Activated T-helper 2 cell treated with anti-CD3 and anti-CD28 coated beads, Interferon-gamma antibody, Interleukin-2, Interleukin-4, amounts not matched to agents 10 μg/mL and 5 μg/mL and 100 μg/mL, durations not matched to agents 14 hours and 24 hours and 36 hours (primary cell): ENCODE results near the gene PDZD7. TPM values are rescaled to one million over a fixed set of nuclear protein-coding genes. Genes with fewer than 3 reads are reported as not detected.

ENCODE experiments used
- DNase-seq: peaks from one replicate; pipeline ENCODE4 v3.0.0; 2021; ENCODE audit warnings: low spot score
- H3K27ac Mint-ChIP-seq: one replicate; pipeline ENCODE4 v1.8.0; 2021; ENCODE audit warnings: mixed read lengths
- H3K27me3 Mint-ChIP-seq: one replicate; pipeline ENCODE4 v1.8.0; 2021; ENCODE audit warnings: low read depth, mixed read lengths
- H3K36me3 Mint-ChIP-seq: one replicate; pipeline ENCODE4 v1.8.0; 2021; ENCODE audit warnings: low read depth, mixed read lengths
- H3K4me1 Mint-ChIP-seq: one replicate; pipeline ENCODE4 v1.8.0; 2021; ENCODE audit warnings: low read depth, mixed read lengths
- H3K4me3 Mint-ChIP-seq: one replicate; pipeline ENCODE4 v1.8.0; 2021; ENCODE audit warnings: low read depth, mild to moderate bottlenecking, moderate library complexity, mixed read lengths
- H3K9me3 Mint-ChIP-seq: one replicate; pipeline ENCODE4 v1.8.0; 2021; ENCODE audit warnings: mixed read lengths
- intact Hi-C: fragments of 100-400 bp; cut with micrococcal nuclease; formaldehyde crosslinking; loops from one replicate; pipeline ENCODE4 v1.15.1; 2023
- total RNA-seq: library from RNA; stranded (reverse); gene quantifications from 2 replicates; pipeline ENCODE4 v1.2.3, GENCODE V29; 2022

The PDZD7 gene
- total RNA-seq, 1 donor from 2014 or later, result 0.64 TPM

- Mint-ChIP-seq H3K9me3 (no peaks in the 10 kb centered on the region), H3K27me3 (no peaks in the 10 kb centered on the region), H3K4me1 (peaks cover 23% of the 10 kb centered on the region), H3K27ac (no peak overlapping the region), H3K36me3 (peaks cover 4% of the 10 kb centered on the region), H3K4me3 (no peak overlapping the region)
- intact Hi-C loops, result no loop called here
- DNase-seq, result no peak
Measured at GRCh38 chr10:101056365-101057151, 25.6 kb upstream of the PDZD7 start.

- peaks cover 25% of the 10 kb centered on the region for H3K4me1 Mint-ChIP-seq
- peaks cover 4% of the 10 kb centered on the region for H3K36me3 Mint-ChIP-seq
- no peak overlapping the region for H3K27ac Mint-ChIP-seq
- peaks cover 4% of the 10 kb centered on the region for H3K27me3 Mint-ChIP-seq
- DNase-seq, result no peak
- H3K4me3 Mint-ChIP-seq, result no peak overlapping the region
- no peaks in the 10 kb centered on the region for H3K9me3 Mint-ChIP-seq
- intact Hi-C loops, result no loop called here
Measured at GRCh38 chr10:101055411-101055810, 24.5 kb upstream of the PDZD7 start.

- intact Hi-C loops, result no loop called here
- H3K9me3 Mint-ChIP-seq, result no peaks in the 10 kb centered on the region
- H3K36me3 Mint-ChIP-seq, result peaks cover 4% of the 10 kb centered on the region
- peaks cover 24% of the 10 kb centered on the region for H3K4me1 Mint-ChIP-seq
- H3K27me3 Mint-ChIP-seq, result peaks cover 7% of the 10 kb centered on the region
- H3K27ac Mint-ChIP-seq, result no peak overlapping the region
- DNase-seq, result no peak
- no peak overlapping the region for H3K4me3 Mint-ChIP-seq
Measured at GRCh38 chr10:101054876-101055275, 23.9 kb upstream of the PDZD7 start.

GRCh38 chr10:101054351-101054750 lies 23.4 kb upstream of the PDZD7 start:
- H3K4me1 Mint-ChIP-seq, result peaks cover 21% of the 10 kb centered on the region
- H3K9me3 Mint-ChIP-seq, result no peaks in the 10 kb centered on the region
- H3K36me3 Mint-ChIP-seq, result peaks cover 4% of the 10 kb centered on the region
- H3K27me3 Mint-ChIP-seq, result peaks cover 12% of the 10 kb centered on the region
- no peak for DNase-seq
- H3K27ac Mint-ChIP-seq, result no peak overlapping the region
- intact Hi-C loops, result no loop called here
- no peak overlapping the region for H3K4me3 Mint-ChIP-seq

GRCh38 chr10:101053516-101053915 lies 22.6 kb upstream of the PDZD7 start:
- DNase-seq, result no peak
- peaks cover 4% of the 10 kb centered on the region for H3K36me3 Mint-ChIP-seq
- H3K27me3 Mint-ChIP-seq, result peaks cover 21% of the 10 kb centered on the region
- no peaks in the 10 kb centered on the region for H3K9me3 Mint-ChIP-seq
- H3K4me3 Mint-ChIP-seq, result no peak overlapping the region
- intact Hi-C loops, result no loop called here
- no peak overlapping the region for H3K27ac Mint-ChIP-seq
- H3K4me1 Mint-ChIP-seq, result peaks cover 16% of the 10 kb centered on the region

GRCh38 chr10:101052285-101052684 lies 21.4 kb upstream of the PDZD7 start:
- peaks cover 32% of the 10 kb centered on the region for H3K27me3 Mint-ChIP-seq
- H3K4me3 Mint-ChIP-seq, result no peak overlapping the region
- DNase-seq, result no peak
- intact Hi-C loops, result no loop called here
- peaks cover 18% of the 10 kb centered on the region for H3K4me1 Mint-ChIP-seq
- no peak overlapping the region for H3K27ac Mint-ChIP-seq
- no peaks in the 10 kb centered on the region for H3K9me3 Mint-ChIP-seq
- peaks cover 4% of the 10 kb centered on the region for H3K36me3 Mint-ChIP-seq

GRCh38 chr10:101050208-101051069 lies 19.5 kb upstream of the PDZD7 start:
- intact Hi-C loops, result no loop called here
- H3K36me3 Mint-ChIP-seq, result no peaks in the 10 kb centered on the region
- no peaks in the 10 kb centered on the region for H3K9me3 Mint-ChIP-seq
- peaks cover 13% of the 10 kb centered on the region for H3K4me1 Mint-ChIP-seq
- peak; percentile 72 for DNase-seq
- peak overlapping the region; percentile 39 for H3K4me3 Mint-ChIP-seq
- H3K27me3 Mint-ChIP-seq, result peaks cover 47% of the 10 kb centered on the region
- no peak overlapping the region for H3K27ac Mint-ChIP-seq

GRCh38 chr10:101047961-101048892 lies 17.3 kb upstream of the PDZD7 start:
- H3K9me3 Mint-ChIP-seq, result no peaks in the 10 kb centered on the region
- H3K27me3 Mint-ChIP-seq, result peaks cover 63% of the 10 kb centered on the region
- no peak overlapping the region for H3K4me3 Mint-ChIP-seq
- H3K36me3 Mint-ChIP-seq, result no peaks in the 10 kb centered on the region
- no peak for DNase-seq
- H3K4me1 Mint-ChIP-seq, result peaks cover 13% of the 10 kb centered on the region
- no peak overlapping the region for H3K27ac Mint-ChIP-seq
- intact Hi-C loops, result loop anchor here (5.0 to 10.0 kb wide), 2 partner anchors 74 to 187 kb away; no protein-coding TSS in a partner anchor

- Mint-ChIP-seq H3K27ac (no peak overlapping the region), H3K27me3 (peaks cover 63% of the 10 kb centered on the region), H3K36me3 (no peaks in the 10 kb centered on the region), H3K4me1 (peaks cover 21% of the 10 kb centered on the region), H3K4me3 (no peak overlapping the region), H3K9me3 (no peaks in the 10 kb centered on the region)
- intact Hi-C loops, result loop anchor here (5.0 to 10.0 kb wide), 2 partner anchors 75 to 188 kb away; no protein-coding TSS in a partner anchor
- no peak for DNase-seq
Measured at GRCh38 chr10:101047268-101047667, 16.3 kb upstream of the PDZD7 start.

GRCh38 chr10:101046332-101047238 lies 15.7 kb upstream of the PDZD7 start:
- Mint-ChIP-seq H3K27ac (no peak overlapping the region), H3K4me3 (no peak overlapping the region), H3K4me1 (peaks cover 26% of the 10 kb centered on the region), H3K9me3 (no peaks in the 10 kb centered on the region), H3K27me3 (peaks cover 63% of the 10 kb centered on the region), H3K36me3 (no peaks in the 10 kb centered on the region)
- intact Hi-C loops, result loop anchor here (5.0 to 10.0 kb wide), 2 partner anchors 76 to 188 kb away; no protein-coding TSS in a partner anchor
- no peak for DNase-seq

- Mint-ChIP-seq H3K27ac (no peak overlapping the region), H3K9me3 (no peaks in the 10 kb centered on the region), H3K4me3 (no peak overlapping the region), H3K4me1 (peaks cover 25% of the 10 kb centered on the region), H3K36me3 (peaks cover 3% of the 10 kb centered on the region), H3K27me3 (peaks cover 48% of the 10 kb centered on the region)
- intact Hi-C loops, result loop anchor here (10.0 kb wide), 1 partner anchor 191 kb away; no protein-coding TSS in a partner anchor
- no peak for DNase-seq
Measured at GRCh38 chr10:101044117-101044516, 13.2 kb upstream of the PDZD7 start.
